Measurements from ENCODE around the gene YPEL2. TPM values are rescaled to one million over a fixed set of nuclear protein-coding genes. Genes with fewer than 3 reads are reported as not detected.

Gene YPEL2
- total RNA-seq, 2 donors from 2014 or later: 26.7 to 27.0 TPM

DNA sequence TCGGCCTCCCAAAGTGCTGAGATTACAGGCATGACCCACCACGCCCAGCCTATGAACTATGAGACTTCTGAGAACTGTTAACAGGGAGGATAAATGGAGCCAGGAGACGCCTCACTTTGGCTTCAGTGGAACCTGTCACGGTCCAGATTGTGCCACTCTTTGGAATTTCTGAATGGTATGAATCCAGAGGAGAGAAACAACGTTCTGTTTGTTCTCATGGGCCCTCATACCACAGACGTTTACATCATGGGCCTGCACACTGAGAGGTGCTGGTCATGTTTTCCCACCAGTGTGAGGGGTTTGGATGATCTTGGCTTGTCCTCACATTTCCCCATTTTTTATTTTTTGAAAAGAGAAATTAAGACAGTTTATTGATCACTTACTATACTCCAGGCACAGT is 90.3 kb downstream of the YPEL2 start:
- H3K27ac ChIP-seq: peak overlapping the region in 2 of 4 donors; percentile 20 to 43
- H3K36me3 ChIP-seq (replicated peaks in 1 of 2; ENCODE audit: insufficient read depth in 1 of 2, low read depth in 2 of 2): no peaks in the 10 kb centered on the region
- H3K4me1 ChIP-seq: peaks cover 49% of the 10 kb centered on the region
- no peak for TF ChIP-seq POLR2A (IDR thresholded peaks at IDR 0.05)
- TF ChIP-seq, protein P1, sequence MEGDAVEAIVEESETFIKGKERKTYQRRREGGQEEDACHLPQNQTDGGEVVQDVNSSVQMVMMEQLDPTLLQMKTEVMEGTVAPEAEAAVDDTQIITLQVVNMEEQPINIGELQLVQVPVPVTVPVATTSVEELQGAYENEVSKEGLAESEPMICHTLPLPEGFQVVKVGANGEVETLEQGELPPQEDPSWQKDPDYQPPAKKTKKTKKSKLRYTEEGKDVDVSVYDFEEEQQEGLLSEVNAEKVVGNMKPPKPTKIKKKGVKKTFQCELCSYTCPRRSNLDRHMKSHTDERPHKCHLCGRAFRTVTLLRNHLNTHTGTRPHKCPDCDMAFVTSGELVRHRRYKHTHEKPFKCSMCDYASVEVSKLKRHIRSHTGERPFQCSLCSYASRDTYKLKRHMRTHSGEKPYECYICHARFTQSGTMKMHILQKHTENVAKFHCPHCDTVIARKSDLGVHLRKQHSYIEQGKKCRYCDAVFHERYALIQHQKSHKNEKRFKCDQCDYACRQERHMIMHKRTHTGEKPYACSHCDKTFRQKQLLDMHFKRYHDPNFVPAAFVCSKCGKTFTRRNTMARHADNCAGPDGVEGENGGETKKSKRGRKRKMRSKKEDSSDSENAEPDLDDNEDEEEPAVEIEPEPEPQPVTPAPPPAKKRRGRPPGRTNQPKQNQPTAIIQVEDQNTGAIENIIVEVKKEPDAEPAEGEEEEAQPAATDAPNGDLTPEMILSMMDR (IDR thresholded peaks at IDR 0.05): no peak
- intact Hi-C loops (cut with DNase I): no loop called here
- ATAC-seq (no peak), DNase-seq (no peak)
- no peaks in the 10 kb centered on the region for H3K9me3 ChIP-seq
- H3K27me3 ChIP-seq: no peaks in the 10 kb centered on the region
- WGBS, 2 donors: 64 to 71% methylated on average over 6 of the region's 6 CpGs
- no peak overlapping the region for H3K4me3 ChIP-seq

DNA sequence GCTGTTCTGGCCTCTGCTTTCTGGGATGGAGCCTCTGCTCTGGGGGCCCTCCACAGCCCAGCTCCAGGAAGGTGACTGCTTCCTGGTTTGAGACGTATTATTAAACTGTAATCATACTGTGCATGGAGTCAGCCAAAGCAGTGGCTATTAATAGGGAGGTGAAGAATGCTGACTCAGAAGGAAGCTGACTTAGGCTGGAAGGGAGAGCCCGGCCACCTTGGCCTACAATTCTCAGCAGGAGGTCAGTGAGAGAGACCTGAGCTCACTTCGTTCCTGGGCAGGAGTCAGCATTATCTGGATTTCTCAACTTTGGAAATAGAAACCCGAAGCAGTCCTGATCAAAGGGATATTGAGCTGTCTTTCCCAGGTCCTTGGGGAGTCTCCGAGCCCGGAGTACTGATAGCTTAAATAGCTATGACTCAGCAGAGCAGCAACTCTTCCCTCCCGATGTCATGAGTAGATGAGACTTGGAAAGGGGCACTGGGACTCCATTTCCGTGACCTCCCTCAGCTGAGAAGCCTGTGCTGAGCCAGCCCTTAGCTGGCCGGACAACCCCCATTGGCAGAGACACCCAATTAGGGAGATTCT is 91.8 kb downstream of the YPEL2 start:
- Histone ChIP-seq H3K27ac (peak overlapping the region; percentile 44 to 74 (median 68)), H3K9me3 (no peaks in the 10 kb centered on the region), H3K4me1 (peaks cover 59% of the 10 kb centered on the region), H3K36me3 (replicated peaks in 1 of 2; ENCODE audit: insufficient read depth in 1 of 2, low read depth in 2 of 2) (no peaks in the 10 kb centered on the region), H3K27me3 (no peaks in the 10 kb centered on the region), H3K4me3 (no peak overlapping the region)
- ATAC-seq (peak; percentile 71), DNase-seq (peak; percentile 45 to 64 (median 56))
- no peak for TF ChIP-seq POLR2A (IDR thresholded peaks at IDR 0.05)
- TF ChIP-seq, protein P1 (IDR thresholded peaks at IDR 0.05): no peak
- intact Hi-C loops (cut with DNase I): no loop called here
- WGBS, 2 donors: 30 to 31% methylated on average over 9 of the region's 9 CpGs

DNA sequence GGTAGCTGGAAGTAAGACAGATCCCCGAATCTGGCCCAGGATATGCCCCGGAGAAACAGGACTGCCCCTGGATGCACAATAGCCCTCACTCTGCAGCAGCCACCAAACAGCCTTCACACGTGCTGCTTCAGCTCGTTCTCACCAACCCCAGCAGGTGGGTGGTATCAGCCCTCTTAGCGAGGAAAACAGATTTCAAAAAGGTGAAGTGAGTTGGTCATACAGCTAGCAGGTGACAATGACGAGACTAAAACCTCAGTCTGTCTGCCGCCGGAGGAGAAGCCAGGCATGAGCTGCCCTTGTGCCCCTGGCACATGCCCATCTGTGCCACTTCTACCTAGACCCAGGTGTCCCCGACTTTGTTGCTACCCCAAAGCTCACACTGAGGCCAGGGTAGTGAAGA is 92.4 kb downstream of the YPEL2 start:
- no peaks in the 10 kb centered on the region for H3K27me3 ChIP-seq
- peaks cover 65% of the 10 kb centered on the region for H3K4me1 ChIP-seq
- peak overlapping the region; percentile 23 to 74 (median 68) for H3K27ac ChIP-seq
- H3K36me3 ChIP-seq (replicated peaks in 1 of 2; ENCODE audit: insufficient read depth in 1 of 2, low read depth in 2 of 2): no peaks in the 10 kb centered on the region
- DNase-seq (no peak), ATAC-seq (no peak)
- no peaks in the 10 kb centered on the region for H3K9me3 ChIP-seq
- TF ChIP-seq POLR2A (IDR thresholded peaks at IDR 0.05): no peak
- TF ChIP-seq, protein P1 (IDR thresholded peaks at IDR 0.05): no peak
- intact Hi-C loops (cut with DNase I): no loop called here
- H3K4me3 ChIP-seq: no peak overlapping the region
- 75 to 82% methylated on average over 2 to 9 of the region's 9 CpGs for WGBS, 2 donors

DNA sequence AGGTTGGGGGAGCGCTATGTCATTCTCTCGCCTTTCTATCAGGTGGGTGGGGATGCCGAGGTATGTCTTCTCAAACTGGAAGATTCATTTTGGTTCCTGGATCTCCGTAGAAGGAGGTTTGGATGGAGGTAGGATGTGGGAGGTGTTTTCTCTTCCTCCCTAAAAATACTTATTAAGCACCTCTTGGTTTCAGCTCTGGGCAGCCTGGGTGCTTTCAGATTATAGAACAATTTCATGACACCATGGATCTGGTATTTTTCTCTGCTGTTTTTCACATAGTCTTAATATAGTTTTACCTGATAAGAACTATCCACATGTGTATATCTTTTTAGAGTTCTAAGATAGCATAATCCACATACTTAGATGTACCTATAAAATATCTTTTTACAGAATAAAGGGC is 92.9 kb downstream of the YPEL2 start:
- Histone ChIP-seq H3K9me3 (no peaks in the 10 kb centered on the region), H3K36me3 (replicated peaks in 1 of 2; ENCODE audit: insufficient read depth in 1 of 2, low read depth in 2 of 2) (no peaks in the 10 kb centered on the region), H3K4me1 (peaks cover 68% of the 10 kb centered on the region), H3K27me3 (no peaks in the 10 kb centered on the region), H3K27ac (peak overlapping the region in 3 of 4 donors; percentile 15 to 73 (median 62)), H3K4me3 (no peak overlapping the region)
- DNase-seq (no peak), ATAC-seq (no peak)
- TF ChIP-seq, protein P1 (IDR thresholded peaks at IDR 0.05): no peak
- TF ChIP-seq POLR2A (IDR thresholded peaks at IDR 0.05): no peak
- 93% methylated on average over 4 of the region's 4 CpGs for WGBS, 2 donors
- intact Hi-C loops (cut with DNase I): no loop called here

Data from body of pancreas (tissue), 4 donors.